ENCODE results near the gene FGD2.
A peak's percentile ranks its signal among the peaks of the same experiment; 100 is the strongest.

The FGD2 gene

DNA sequence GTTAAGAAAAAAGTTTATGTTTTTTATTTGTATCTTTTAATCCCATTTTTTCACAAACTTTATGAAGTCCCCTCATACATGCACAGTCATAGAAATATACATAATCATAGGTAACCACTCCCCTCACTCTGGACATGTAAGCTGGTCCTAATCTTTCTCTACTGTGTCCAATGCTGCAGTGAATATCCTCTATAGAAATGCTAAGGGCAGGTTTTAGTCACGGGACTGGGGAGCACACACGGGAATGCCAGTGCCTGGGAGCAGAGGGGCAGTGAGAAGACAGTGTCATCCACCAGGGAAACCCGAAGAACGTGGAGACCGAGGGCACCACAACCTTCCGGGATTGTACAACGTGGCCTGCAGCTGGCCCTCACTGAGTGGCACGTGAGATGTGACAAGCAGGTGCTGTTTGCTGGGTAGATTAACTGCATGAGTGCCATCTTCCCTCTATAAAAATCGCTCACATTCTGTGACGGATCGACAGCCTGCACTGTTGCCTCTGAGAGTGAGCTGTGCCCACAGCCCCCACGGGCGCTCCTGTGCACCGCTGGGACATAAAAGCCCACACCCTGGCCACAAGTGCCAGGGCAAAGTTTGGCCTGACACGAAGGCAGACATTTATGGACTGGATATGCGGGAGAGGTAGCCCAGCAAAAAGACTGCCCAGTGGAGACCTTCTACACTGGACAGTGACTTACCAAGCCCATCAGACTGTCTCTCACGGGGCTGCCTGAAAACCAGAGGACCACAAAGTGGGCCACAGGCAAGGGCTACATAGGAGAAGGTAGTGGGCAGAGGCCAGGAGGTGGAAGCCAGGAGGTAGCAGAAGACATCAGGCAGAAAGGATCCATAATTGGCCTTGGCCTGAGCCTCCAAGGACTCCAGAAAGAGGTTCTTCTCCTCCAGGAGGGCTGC, 63.2 kb downstream of the FGD2 start:
- no peak overlapping the region for H3K27ac ChIP-seq (ENCODE audit: low read length)
- H3K9me3 ChIP-seq (ENCODE audit: control insufficient read depth in 2 of 2, low read length in 2 of 2) = peaks cover 0 to 3% of the 10 kb centered on the region in 2 donors
- no peaks in the 10 kb centered on the region for H3K36me3 ChIP-seq (ENCODE audit: control insufficient read depth in 2 of 2, insufficient read depth in 2 of 2, low read length in 2 of 2)
- no peak overlapping the region for H3K9ac ChIP-seq (ENCODE audit: low read length in 2 of 2)
- H3K4me1 ChIP-seq (ENCODE audit: control insufficient read depth, insufficient read depth, low read length) = no peaks in the 10 kb centered on the region
- no peak overlapping the region for H3K4me3 ChIP-seq (ENCODE audit: low read length in 2 of 2)
- no peaks in the 10 kb centered on the region for H3K27me3 ChIP-seq (ENCODE audit: control insufficient read depth in 1 of 2, insufficient read depth in 2 of 2, low read length in 2 of 2)

DNA sequence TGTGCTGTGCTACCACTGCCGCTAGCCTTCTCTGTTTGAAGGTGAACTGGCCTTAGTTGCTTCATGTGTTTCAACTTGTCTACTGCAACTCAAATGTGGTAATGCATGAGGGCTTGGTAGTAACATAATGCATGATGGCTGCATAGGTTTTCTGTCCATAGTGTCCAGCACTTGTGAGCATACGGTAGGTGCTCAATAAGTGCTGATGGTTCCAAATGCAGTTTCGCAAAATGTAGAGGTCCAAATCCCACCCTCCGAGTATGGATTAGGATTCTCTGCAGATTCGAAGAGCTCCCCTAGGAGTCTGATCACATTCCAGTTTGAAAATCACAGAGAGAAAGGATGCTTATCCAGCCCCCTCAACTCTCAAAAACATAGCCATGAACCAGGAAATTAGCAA, 64.2 kb downstream of the FGD2 start:
- no peaks in the 10 kb centered on the region for H3K4me1 ChIP-seq (ENCODE audit: control insufficient read depth, insufficient read depth, low read length)
- H3K9ac ChIP-seq (ENCODE audit: low read length in 2 of 2) = no peak overlapping the region
- no peaks in the 10 kb centered on the region for H3K36me3 ChIP-seq (ENCODE audit: control insufficient read depth in 2 of 2, insufficient read depth in 2 of 2, low read length in 2 of 2)
- H3K9me3 ChIP-seq (ENCODE audit: control insufficient read depth in 2 of 2, low read length in 2 of 2) = peaks cover 0 to 3% of the 10 kb centered on the region in 2 donors
- H3K4me3 ChIP-seq (ENCODE audit: low read length in 2 of 2) = no peak overlapping the region
- no peak overlapping the region for H3K27ac ChIP-seq (ENCODE audit: low read length)
- H3K27me3 ChIP-seq (ENCODE audit: control insufficient read depth in 1 of 2, insufficient read depth in 2 of 2, low read length in 2 of 2) = no peaks in the 10 kb centered on the region

DNA sequence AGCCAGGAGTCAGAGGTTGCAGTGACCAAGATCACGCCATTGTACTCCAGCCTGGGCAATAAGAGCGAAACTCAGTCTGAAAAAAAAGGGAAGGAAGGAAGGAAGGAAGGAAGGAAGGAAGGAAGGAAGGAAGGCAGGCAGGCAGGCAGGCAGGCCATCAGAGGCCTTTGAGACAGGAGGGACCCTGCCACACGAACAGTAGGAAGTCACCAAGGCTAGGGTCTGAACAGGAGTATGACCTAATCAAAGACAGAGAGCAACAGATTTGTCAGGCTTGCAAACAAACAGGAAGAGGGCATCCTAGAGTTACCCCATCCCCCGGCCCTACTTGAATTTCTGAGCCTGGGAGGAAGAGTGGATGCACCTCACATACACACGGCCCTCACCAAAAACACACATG, 67.1 kb downstream of the FGD2 start:
- Histone ChIP-seq H3K36me3 (ENCODE audit: control insufficient read depth in 2 of 2, insufficient read depth in 2 of 2, low read length in 2 of 2) (no peaks in the 10 kb centered on the region), H3K27ac (ENCODE audit: low read length) (no peak overlapping the region), H3K4me3 (ENCODE audit: low read length in 2 of 2) (no peak overlapping the region), H3K9ac (ENCODE audit: low read length in 2 of 2) (no peak overlapping the region), H3K4me1 (ENCODE audit: control insufficient read depth, insufficient read depth, low read length) (peaks cover 2% of the 10 kb centered on the region), H3K27me3 (ENCODE audit: control insufficient read depth in 1 of 2, insufficient read depth in 2 of 2, low read length in 2 of 2) (no peaks in the 10 kb centered on the region), H3K9me3 (ENCODE audit: control insufficient read depth in 2 of 2, low read length in 2 of 2) (peaks cover 0 to 3% of the 10 kb centered on the region in 2 donors)

DNA sequence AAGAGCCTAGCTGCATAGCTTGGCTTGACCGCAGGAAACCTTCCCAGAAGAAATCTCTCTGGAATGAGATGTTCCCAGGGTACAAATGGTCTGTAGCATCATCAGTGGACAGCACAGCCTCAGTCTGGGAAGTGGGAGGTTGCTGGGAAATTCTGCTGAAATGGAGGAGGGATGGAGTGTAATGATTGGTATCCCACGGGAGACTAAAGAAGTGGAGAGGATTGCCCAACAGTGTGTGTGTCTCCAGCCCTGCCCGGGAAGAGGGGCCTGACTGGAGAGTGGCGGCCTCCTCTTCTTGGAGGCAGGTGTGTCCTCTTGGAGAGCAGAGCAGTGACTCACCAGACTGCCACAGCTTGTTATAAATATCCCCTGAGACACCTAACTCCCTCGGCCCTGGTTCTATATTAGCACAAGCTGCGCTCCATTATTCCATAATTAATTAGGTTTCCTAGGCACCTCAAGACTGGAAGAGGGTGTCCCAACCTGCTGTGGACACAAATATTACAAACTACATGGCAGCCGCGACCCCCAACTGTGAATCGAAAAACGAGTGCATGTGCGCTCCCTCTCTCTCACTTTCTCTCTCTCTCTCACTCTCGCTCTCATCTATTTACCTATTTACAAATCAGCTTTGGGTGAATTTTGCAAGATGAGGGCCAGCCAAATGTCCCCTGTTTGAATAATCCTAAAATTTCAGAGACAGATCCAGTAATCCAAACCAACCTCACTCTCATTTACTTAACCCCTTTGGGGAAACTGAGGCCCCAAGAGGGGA, 68.8 kb downstream of the FGD2 start:
- no peak overlapping the region for H3K4me3 ChIP-seq (ENCODE audit: low read length in 2 of 2)
- no peak overlapping the region for H3K9ac ChIP-seq (ENCODE audit: low read length in 2 of 2)
- H3K27ac ChIP-seq (ENCODE audit: low read length) = no peak overlapping the region

DNA sequence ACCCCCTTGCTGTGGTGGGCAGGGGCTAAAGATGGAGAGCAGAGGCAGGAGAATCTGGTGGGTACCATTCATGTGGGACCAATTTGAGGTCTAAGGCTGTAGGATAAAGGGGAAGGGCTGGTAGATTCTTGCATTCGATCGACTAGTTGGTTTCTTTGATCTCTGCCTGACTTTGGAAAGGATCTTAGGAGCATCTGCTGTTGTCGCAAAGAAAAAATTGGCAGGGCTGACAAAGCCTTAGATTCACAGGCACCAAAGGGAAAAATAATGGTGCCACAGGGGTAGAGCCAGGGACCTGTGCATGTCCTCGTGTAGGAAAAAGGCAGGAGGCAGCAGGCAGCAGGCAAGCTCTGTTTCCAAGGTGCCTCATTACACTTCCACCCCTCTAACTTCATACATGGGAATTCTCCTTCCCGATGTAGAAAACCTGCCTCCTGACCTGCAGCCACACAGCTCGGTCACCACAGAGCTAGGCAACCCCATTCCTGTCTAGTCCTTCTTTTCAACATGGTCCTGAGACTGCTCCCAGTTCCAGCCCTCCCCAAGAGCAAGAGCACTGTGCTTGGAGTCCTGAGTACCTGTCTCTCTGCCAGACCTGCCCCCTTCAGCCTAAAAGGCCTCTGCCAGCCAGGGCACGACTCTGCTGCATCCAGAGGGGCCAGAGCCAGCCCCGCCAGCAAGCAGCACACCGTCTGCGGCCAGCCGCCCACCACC, 71.9 kb downstream of the FGD2 start:
- Histone ChIP-seq H3K27me3 (ENCODE audit: control insufficient read depth in 1 of 2, insufficient read depth in 2 of 2, low read length in 2 of 2) (no peaks in the 10 kb centered on the region), H3K36me3 (ENCODE audit: control insufficient read depth in 2 of 2, insufficient read depth in 2 of 2, low read length in 2 of 2) (no peaks in the 10 kb centered on the region), H3K9ac (ENCODE audit: low read length in 2 of 2) (no peak overlapping the region), H3K27ac (ENCODE audit: low read length) (no peak overlapping the region), H3K4me3 (ENCODE audit: low read length in 2 of 2) (peak overlapping the region in 1 of 2 donors; percentile 15), H3K4me1 (ENCODE audit: control insufficient read depth, insufficient read depth, low read length) (peaks cover 10% of the 10 kb centered on the region), H3K9me3 (ENCODE audit: control insufficient read depth in 2 of 2, low read length in 2 of 2) (peaks cover 0 to 3% of the 10 kb centered on the region in 2 donors)

More for the DNA sequence above, 68.8 kb downstream of the FGD2 start:
- Histone ChIP-seq H3K36me3 (ENCODE audit: control insufficient read depth in 2 of 2, insufficient read depth in 2 of 2, low read length in 2 of 2) (no peaks in the 10 kb centered on the region), H3K4me1 (ENCODE audit: control insufficient read depth, insufficient read depth, low read length) (peaks cover 10% of the 10 kb centered on the region), H3K27me3 (ENCODE audit: control insufficient read depth in 1 of 2, insufficient read depth in 2 of 2, low read length in 2 of 2) (no peaks in the 10 kb centered on the region), H3K9me3 (ENCODE audit: control insufficient read depth in 2 of 2, low read length in 2 of 2) (peaks cover 0 to 3% of the 10 kb centered on the region in 2 donors)

DNA sequence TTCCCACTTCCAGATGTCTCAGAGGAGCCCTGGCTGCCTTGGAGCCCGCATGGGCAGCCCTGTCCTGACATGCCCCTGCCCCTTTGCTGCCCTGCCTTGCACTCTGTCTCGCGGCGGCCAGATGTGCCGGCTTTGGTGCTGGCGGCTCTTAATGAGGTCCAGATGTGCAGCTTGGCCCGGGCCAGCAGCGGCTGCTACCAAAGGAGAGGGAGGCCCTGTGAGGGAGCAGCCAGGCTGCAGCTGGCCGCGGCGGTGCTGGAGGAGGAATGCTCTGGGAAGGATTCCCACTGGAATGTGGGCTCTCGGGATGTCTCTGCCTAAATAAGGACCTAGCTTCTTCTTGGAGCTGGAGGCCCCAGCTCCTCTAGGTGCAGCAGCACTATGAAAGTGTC, 72.4 kb downstream of the FGD2 start:
- H3K27ac ChIP-seq (ENCODE audit: low read length) = no peak overlapping the region
- H3K9me3 ChIP-seq (ENCODE audit: control insufficient read depth in 2 of 2, low read length in 2 of 2) = peaks cover 0 to 3% of the 10 kb centered on the region in 2 donors
- H3K36me3 ChIP-seq (ENCODE audit: control insufficient read depth in 2 of 2, insufficient read depth in 2 of 2, low read length in 2 of 2) = no peaks in the 10 kb centered on the region
- peaks cover 10% of the 10 kb centered on the region for H3K4me1 ChIP-seq (ENCODE audit: control insufficient read depth, insufficient read depth, low read length)
- peak overlapping the region in 1 of 2 donors; percentile 15 for H3K4me3 ChIP-seq (ENCODE audit: low read length in 2 of 2)
- no peak overlapping the region for H3K9ac ChIP-seq (ENCODE audit: low read length in 2 of 2)
- no peaks in the 10 kb centered on the region for H3K27me3 ChIP-seq (ENCODE audit: control insufficient read depth in 1 of 2, insufficient read depth in 2 of 2, low read length in 2 of 2)

Data from stomach smooth muscle (tissue), 2 donors.